Measurements from ENCODE around the gene C16orf54. TPM values are rescaled to one million over a fixed set of nuclear protein-coding genes. Genes with fewer than 3 reads are reported as not detected.
"Not testable (repeated sequence)": the region's sequence is repeated elsewhere in the genome, so short reads cannot be mapped to it uniquely, and the experiment has no call there.

C16orf54 gene
- total RNA-seq, 3 donors from 2014 or later, result 1.6 to 3.4 (median 1.7) TPM

DNA sequence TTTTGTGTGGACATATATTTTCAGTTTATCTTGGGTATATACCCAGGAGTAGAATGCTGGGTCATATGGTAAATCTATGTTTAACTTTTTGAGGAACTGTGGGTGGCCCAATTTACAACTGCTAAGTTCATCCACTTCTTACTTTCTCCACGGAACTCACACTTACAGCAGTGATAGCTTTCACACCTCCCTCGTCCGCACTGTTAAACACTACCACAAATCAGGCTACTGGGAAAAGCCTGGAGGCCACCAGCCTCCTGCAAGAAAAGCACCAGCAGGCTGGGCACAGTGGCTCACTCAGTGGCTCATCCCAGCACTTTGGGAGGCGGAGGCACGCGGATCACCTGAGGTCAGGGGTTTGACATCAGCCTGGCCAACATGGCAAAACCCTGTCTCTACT lies 17.5 kb upstream of the C16orf54 start:
- no peak for ATAC-seq

DNA sequence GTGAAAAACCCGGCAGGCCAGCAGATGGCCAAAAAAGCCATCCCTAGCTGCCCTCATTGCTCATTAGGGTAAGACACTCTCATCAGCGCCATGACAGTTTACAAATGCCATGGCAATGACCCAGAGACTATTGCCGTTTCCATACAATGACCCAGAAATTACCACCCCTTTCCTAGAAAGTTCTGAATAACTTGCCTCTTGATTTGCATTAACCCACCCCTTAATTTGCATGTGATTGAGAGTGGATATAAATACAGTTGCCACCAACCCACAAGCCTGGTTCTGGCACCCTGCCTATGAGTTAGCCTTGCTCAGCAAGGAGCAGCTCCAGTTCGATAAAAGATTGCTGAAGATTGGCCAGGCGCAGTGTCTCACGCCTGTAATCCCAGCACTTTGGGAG lies 16.1 kb upstream of the C16orf54 start:
- ATAC-seq, result no peak
- intact Hi-C loops (cut with DNase I, micrococcal nuclease), result no loop called here
- Histone ChIP-seq H3K36me3 (ENCODE audit: low read depth) (no peaks in the 10 kb centered on the region), H3K4me1 (ENCODE audit: low read depth) (peaks cover 27% of the 10 kb centered on the region), H3K4me3 (no peak overlapping the region), H3K9me3 (no peaks in the 10 kb centered on the region)
- TF ChIP-seq, protein P1, sequence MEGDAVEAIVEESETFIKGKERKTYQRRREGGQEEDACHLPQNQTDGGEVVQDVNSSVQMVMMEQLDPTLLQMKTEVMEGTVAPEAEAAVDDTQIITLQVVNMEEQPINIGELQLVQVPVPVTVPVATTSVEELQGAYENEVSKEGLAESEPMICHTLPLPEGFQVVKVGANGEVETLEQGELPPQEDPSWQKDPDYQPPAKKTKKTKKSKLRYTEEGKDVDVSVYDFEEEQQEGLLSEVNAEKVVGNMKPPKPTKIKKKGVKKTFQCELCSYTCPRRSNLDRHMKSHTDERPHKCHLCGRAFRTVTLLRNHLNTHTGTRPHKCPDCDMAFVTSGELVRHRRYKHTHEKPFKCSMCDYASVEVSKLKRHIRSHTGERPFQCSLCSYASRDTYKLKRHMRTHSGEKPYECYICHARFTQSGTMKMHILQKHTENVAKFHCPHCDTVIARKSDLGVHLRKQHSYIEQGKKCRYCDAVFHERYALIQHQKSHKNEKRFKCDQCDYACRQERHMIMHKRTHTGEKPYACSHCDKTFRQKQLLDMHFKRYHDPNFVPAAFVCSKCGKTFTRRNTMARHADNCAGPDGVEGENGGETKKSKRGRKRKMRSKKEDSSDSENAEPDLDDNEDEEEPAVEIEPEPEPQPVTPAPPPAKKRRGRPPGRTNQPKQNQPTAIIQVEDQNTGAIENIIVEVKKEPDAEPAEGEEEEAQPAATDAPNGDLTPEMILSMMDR (IDR thresholded peaks at IDR 0.05), result no peak
- DNase-seq, result peak in 1 of 3 donors; percentile 23

More for the DNA sequence above, 17.5 kb upstream of the C16orf54 start:
- Histone ChIP-seq H3K4me3 (no peak overlapping the region), H3K36me3 (ENCODE audit: low read depth) (no peaks in the 10 kb centered on the region), H3K9me3 (no peaks in the 10 kb centered on the region), H3K4me1 (ENCODE audit: low read depth) (peaks cover 25% of the 10 kb centered on the region)
- TF ChIP-seq, protein P1 (IDR thresholded peaks at IDR 0.05), result no peak
- intact Hi-C loops (cut with DNase I, micrococcal nuclease), result no loop called here
- DNase-seq, result peak in 1 of 3 donors; percentile 22

DNA sequence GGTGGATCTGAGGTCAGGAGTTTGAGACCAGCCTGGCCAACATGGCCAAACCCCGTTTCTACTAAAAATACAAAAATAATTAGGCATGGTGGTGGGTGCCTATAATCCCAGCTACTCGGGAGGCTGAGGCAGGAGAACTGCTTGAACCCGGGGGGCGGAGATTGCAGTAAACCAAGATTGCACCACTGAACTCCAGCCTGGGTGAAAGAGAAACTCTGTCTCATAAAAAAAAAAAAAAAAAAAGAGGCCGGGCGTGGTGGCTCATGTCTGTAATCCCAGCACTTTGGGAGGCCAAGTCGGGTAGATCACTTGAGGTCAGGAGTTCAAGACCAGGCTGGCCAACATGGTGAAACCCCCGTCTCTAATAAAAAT lies 15.5 kb upstream of the C16orf54 start:
- H3K36me3 ChIP-seq (ENCODE audit: low read depth); H3K9me3 ChIP-seq; H3K4me3 ChIP-seq; intact Hi-C loops (cut with DNase I, micrococcal nuclease): not testable (repeated sequence)
- DNase-seq, result peak in 1 of 3 donors; percentile 47
- H3K4me1 ChIP-seq (ENCODE audit: low read depth), result peaks cover 27% of the 10 kb centered on the region
- ATAC-seq, result peak; percentile 24

DNA sequence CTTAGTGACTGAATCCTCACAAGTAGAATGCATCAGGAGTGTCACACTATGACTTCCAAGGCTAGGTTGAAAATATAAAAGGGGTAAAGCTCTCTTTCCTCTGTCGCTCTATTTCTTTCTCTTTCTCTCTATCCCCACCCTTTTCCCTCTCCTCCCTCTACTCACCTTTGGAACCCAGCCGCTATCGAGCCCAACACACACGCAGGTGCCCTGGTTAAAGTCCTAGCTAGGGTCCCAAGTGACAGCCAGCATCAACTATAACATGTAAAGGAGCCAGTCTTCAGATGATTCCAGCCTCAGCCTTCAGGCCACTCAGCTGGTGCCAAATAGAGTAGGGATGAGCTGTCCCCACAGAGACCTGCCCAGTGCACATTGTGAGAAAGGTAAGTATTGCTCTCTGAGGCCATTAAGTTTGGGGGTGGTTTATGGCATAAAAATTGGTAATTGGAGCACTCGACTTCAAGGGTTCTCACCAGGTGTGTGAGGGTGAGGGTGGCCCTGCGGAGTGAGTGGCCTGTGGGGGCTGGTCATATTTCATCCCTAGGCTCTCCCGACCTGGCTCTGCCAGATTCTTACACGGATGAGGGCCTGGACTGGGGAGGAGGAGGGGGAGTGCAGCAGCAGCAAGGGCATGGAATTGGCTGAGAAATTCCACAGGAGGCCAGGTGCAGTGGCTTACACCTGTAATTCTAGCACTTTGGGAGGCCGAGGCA lies 14.9 kb upstream of the C16orf54 start:
- Histone ChIP-seq H3K36me3 (ENCODE audit: low read depth) (no peaks in the 10 kb centered on the region), H3K4me1 (ENCODE audit: low read depth) (peaks cover 24% of the 10 kb centered on the region), H3K9me3 (no peaks in the 10 kb centered on the region), H3K4me3 (no peak overlapping the region)
- TF ChIP-seq, protein P1 (IDR thresholded peaks at IDR 0.05), result no peak
- DNase-seq, result peak in 2 of 3 donors; percentile 40 to 56
- peak; percentile 39 for ATAC-seq
- intact Hi-C loops (cut with DNase I, micrococcal nuclease), result no loop called here

DNA sequence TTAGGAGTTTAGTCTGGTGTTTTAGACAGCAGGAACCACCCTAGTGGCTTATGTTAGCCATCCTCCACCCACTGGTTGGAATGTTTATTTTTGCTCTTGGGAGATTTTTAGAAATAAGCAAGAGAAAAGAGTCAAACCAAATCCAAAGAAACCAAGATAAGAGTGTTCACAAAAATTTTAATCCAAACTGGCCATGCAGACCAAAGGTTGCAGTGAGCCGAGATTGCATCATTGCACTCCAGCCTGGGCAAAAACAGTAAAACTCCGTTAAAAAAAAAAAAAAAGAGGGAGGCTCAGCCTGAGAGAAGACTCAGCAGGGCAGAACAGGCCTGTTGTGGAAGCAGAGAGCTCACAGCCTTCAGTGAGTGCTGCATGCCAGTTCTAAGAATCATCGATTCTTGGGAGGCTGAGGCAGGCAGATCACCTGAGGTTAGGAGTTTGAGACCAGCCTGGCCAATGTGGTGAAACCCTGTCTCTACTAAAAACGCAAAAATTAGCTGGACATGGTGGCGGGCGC lies 12.2 kb upstream of the C16orf54 start:
- H3K9me3 ChIP-seq, result no peaks in the 10 kb centered on the region
- intact Hi-C loops (cut with DNase I, micrococcal nuclease), result no loop called here
- H3K4me1 ChIP-seq (ENCODE audit: low read depth), result peaks cover 8% of the 10 kb centered on the region
- no peak overlapping the region for H3K4me3 ChIP-seq
- H3K36me3 ChIP-seq (ENCODE audit: low read depth), result no peaks in the 10 kb centered on the region
- DNase-seq (no peak), ATAC-seq (peak; percentile 11)
- TF ChIP-seq, protein P1 (IDR thresholded peaks at IDR 0.05), result no peak

DNA sequence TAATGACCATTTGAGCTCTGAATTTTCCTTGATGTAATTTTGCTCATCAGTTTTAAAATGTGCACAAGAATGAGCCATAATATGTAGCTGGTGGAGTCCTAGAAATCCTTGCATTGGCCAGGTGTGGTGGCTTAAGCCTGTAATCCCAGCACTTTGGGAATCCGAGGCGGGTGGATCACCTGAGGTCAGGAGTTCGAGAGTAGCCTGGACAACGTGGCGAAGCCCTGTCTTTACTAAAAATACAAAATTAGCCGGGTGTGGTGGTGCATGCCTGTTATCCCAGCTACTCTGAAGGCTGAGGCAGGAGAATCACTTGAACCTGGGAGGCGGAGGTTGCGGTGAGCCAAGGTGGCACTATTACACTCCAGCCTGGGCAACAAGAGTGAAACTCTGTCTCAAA lies 11.3 kb upstream of the C16orf54 start:
- ATAC-seq; intact Hi-C loops (cut with DNase I, micrococcal nuclease); H3K9me3 ChIP-seq; H3K4me3 ChIP-seq; DNase-seq; H3K4me1 ChIP-seq (ENCODE audit: low read depth); H3K36me3 ChIP-seq (ENCODE audit: low read depth): not testable (repeated sequence)

Data from mucosa of descending colon (tissue), 3 donors.